ENCODE data around the gene TACC2.

GRCh38 chr10:122018491-122018890 is 29.5 kb downstream of the TACC2 start:
- TF ChIP-seq CTCF (IDR thresholded peaks at IDR 0.05): no peak
- no peak for TF ChIP-seq POLR2AphosphoS5 (IDR thresholded peaks at IDR 0.05; ENCODE audit: insufficient read depth in 1 of 2, low read depth in 1 of 2)

Data from vagina (tissue), 2 donors.